ENCODE measurements around the gene ACIN1. TPM values are rescaled to one million over a fixed set of nuclear protein-coding genes. Genes with fewer than 3 reads are reported as not detected.
"Not testable (repeated sequence)": the region's sequence is repeated elsewhere in the genome, so short reads cannot be mapped to it uniquely, and the experiment has no call there.

Gene ACIN1
- polyA plus RNA-seq, 1 experiment: 123 TPM

DNA sequence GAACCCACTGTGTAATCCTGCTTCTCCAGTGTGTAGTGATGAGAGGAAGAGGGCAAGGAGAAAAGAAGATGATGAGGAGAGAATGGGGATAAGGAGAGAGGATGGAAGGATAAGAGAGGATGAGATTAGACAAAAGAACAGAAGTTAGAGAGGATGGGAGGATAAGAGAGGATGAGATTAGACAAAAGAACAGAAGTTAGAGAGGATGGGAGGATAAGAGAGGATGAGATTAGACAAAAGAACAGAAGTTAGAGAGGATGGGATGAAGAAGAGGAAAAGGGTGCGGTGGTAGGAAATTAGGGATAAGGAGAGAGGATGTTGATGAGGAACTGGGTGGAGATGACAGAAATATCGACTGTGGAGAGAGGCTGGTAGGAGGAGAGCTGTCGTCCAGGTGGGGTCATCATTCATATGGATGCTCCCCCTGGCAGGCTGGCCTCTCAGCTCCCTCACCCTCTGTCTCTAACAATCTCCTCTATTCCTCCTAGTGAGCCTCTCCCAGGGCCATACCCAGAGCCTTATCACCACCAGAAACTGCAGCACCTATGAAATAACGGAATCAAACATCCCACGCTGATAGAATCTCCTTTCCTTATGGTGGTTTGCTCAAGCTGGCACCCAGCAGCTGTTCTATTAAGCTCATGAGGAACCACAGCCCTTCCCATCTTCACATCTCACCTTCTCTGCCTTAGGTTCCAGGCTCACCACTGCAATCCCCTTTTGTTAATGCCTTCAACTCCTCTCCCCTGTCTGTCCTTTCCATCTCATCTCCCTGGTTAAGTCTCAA is 15.8 kb upstream of the ACIN1 start:
- Histone ChIP-seq H3K4me3 (ENCODE audit: low read depth, low read length) (no peak overlapping the region), H3K36me3 (ENCODE audit: control insufficient read depth, insufficient read depth, low read length) (no peaks in the 10 kb centered on the region), H3K27me3 (ENCODE audit: control insufficient read depth, insufficient read depth, low read length) (peaks cover 1% of the 10 kb centered on the region; the same call in 1 of the 2 replicates)
- TF ChIP-seq, protein P1, sequence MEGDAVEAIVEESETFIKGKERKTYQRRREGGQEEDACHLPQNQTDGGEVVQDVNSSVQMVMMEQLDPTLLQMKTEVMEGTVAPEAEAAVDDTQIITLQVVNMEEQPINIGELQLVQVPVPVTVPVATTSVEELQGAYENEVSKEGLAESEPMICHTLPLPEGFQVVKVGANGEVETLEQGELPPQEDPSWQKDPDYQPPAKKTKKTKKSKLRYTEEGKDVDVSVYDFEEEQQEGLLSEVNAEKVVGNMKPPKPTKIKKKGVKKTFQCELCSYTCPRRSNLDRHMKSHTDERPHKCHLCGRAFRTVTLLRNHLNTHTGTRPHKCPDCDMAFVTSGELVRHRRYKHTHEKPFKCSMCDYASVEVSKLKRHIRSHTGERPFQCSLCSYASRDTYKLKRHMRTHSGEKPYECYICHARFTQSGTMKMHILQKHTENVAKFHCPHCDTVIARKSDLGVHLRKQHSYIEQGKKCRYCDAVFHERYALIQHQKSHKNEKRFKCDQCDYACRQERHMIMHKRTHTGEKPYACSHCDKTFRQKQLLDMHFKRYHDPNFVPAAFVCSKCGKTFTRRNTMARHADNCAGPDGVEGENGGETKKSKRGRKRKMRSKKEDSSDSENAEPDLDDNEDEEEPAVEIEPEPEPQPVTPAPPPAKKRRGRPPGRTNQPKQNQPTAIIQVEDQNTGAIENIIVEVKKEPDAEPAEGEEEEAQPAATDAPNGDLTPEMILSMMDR (IDR thresholded peaks at IDR 0.05; ENCODE audit: insufficient read depth, low read depth, low read length): no peak
- no peak for DNase-seq (ENCODE audit: low read depth)
- ChIA-PET POLR2A (interaction anchor here (0.7 to 1.7 kb wide), 2 partner anchors 42 to 117 kb away, joined by 3 to 4 read pairs; no protein-coding TSS in a partner anchor), CTCF (interaction anchor here (0.5 to 24.8 kb wide), 15 partner anchors 10 to 168 kb away, joined by 3 to 815 read pairs (median 31); partner anchors contain the start of genes ACIN1, AJUBA, C14orf119 and CDH24)

DNA sequence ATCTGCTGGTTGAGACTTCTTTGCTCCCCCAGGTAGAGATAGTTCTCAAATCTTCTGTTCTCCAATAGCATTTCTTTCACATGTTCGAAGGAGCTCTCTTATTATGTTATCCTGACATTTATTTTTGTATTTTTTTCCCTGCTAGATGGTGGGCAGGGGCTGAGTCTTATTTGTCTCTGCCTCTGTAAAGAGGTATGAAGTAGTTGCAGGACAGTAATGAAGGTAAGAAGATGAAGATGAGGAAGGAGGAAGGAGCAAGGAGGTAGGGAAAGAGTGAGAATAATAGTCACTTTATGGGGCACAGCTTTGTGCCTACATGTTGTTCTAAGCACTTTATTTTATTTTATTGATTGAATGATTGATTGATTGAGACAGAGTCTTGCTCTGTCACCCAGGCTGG is 14.8 kb upstream of the ACIN1 start:
- H3K36me3 ChIP-seq (ENCODE audit: control insufficient read depth, insufficient read depth, low read length): no peaks in the 10 kb centered on the region
- ChIA-PET POLR2A (interaction anchor here (1.7 kb wide), 1 partner anchor 41 kb away, joined by 4 read pairs; no protein-coding TSS in a partner anchor), CTCF (interaction anchor here (0.6 to 24.8 kb wide), 17 partner anchors 10 to 180 kb away, joined by 3 to 815 read pairs (median 30); partner anchors contain the start of genes ACIN1, AJUBA, C14orf119 and CDH24)
- DNase-seq (ENCODE audit: low read depth): no peak
- H3K27me3 ChIP-seq (ENCODE audit: control insufficient read depth, insufficient read depth, low read length): peaks cover 1% of the 10 kb centered on the region; the same call in 1 of the 2 replicates
- no peak overlapping the region for H3K4me3 ChIP-seq (ENCODE audit: low read depth, low read length)
- TF ChIP-seq, protein P1 (IDR thresholded peaks at IDR 0.05; ENCODE audit: insufficient read depth, low read depth, low read length): no peak

DNA sequence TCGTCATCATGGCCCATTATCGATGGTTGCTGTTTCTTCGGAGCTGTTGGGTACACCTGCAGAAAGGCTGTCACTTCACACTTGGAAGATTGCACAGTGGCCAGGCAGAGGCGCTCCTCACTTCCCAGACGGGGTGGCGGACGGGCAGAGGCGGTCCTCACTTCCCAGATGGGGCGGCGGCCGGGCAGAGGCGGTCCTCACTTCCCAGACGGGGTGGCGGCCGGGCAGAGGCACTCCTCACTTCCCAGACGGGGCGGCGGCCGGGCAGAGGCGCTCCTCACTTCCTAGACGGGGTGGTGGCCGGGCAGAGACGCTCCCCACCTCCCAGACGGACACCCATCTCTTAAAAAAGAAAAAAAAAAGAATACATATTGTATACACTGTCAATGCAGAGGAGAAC is 13.2 kb upstream of the ACIN1 start:
- not testable (repeated sequence) for DNase-seq (ENCODE audit: low read depth); H3K4me3 ChIP-seq (ENCODE audit: low read depth, low read length); H3K36me3 ChIP-seq (ENCODE audit: control insufficient read depth, insufficient read depth, low read length); H3K27me3 ChIP-seq (ENCODE audit: control insufficient read depth, insufficient read depth, low read length)
- POLR2A ChIA-PET: interaction anchor here (0.7 kb wide), 1 partner anchor 39 kb away, joined by 3 read pairs; no protein-coding TSS in a partner anchor
- CTCF ChIA-PET: interaction anchor here (1.0 to 24.8 kb wide), 15 partner anchors 9 to 126 kb away, joined by 4 to 815 read pairs (median 31); partner anchors contain the start of genes ACIN1, AJUBA, C14orf119 and CDH24

DNA sequence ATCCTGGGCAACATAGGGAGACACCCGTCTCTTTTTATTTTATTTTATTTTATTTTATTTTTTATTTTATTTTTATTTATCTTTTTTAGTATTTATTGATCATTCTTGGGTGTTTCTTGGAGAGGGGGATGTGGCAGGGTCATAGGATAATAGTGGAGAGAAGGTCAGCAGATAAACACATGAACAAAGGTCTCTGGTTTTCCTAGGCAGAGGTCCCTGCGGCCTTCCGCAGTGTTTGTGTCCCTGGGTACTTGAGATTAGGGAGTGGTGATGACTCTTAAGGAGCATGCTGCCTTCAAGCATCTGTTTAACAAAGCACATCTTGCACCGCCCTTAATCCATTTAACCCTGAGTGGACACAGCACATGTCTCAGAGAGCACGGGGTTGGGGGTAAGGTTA is 12.7 kb upstream of the ACIN1 start:
- H3K4me3 ChIP-seq (ENCODE audit: low read depth, low read length); DNase-seq (ENCODE audit: low read depth); H3K27me3 ChIP-seq (ENCODE audit: control insufficient read depth, insufficient read depth, low read length); POLR2A ChIA-PET; H3K36me3 ChIP-seq (ENCODE audit: control insufficient read depth, insufficient read depth, low read length): not testable (repeated sequence)
- CTCF ChIA-PET: interaction anchor here (3.1 to 6.7 kb wide), 2 partner anchors 13 to 51 kb away, joined by 19 to 79 read pairs; partner anchors contain the start of genes ACIN1, C14orf119 and CDH24

DNA sequence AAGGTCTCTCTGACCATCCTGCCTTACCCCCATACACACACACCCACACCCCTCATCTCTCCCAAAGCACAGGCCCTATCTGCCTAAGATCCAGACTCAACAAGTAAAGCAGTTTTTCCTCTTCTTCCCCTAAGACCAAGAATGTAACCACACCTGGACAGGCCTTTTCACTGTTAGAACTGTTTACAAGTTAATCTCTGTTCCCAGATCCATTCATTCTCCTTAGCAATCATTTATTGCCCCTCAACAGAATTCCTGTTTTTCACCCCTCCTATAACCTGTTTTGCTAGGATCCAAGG is 11.8 kb upstream of the ACIN1 start:
- CTCF ChIA-PET: interaction anchor here (0.7 to 3.2 kb wide), 9 partner anchors 10 to 124 kb away, joined by 3 to 9 read pairs (median 3); partner anchors contain the start of genes ACIN1, AJUBA, C14orf119 and CDH24
- Histone ChIP-seq H3K4me3 (ENCODE audit: low read depth, low read length) (no peak overlapping the region), H3K36me3 (ENCODE audit: control insufficient read depth, insufficient read depth, low read length) (no peaks in the 10 kb centered on the region), H3K27me3 (ENCODE audit: control insufficient read depth, insufficient read depth, low read length) (peaks cover 1% of the 10 kb centered on the region; the same call in 1 of the 2 replicates)
- TF ChIP-seq, protein P1 (IDR thresholded peaks at IDR 0.05; ENCODE audit: insufficient read depth, low read depth, low read length): no peak
- DNase-seq (ENCODE audit: low read depth): no peak
- POLR2A ChIA-PET: interaction anchor here (1.0 kb wide), 1 partner anchor 12 kb away, joined by 4 read pairs; the partner anchor contains the start of genes ACIN1 and C14orf119

DNA sequence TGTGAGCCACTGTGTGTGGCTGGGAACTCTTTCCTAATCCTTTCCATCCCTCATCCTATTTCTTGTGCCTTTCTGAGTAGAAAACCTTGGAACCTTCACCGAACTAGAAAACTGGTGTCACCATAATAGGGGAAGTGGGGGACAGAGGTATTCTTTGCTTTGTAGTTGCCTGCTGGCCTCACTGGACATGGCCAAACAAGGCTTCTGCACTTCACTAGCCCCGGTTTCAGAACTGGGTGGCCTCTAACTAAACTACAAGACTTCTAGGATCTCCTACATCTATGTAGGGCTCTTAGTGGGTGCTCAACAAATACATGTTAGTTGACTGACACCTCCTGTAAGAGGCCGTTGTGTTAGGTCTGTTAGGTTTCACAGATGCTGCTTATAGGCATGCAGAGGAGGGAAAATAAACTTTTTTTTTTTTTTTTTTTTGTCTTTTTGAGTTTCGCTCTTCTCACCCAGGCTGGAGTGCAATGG is 10.4 kb upstream of the ACIN1 start:
- ChIA-PET CTCF (interaction anchor here (0.6 to 3.2 kb wide), 3 partner anchors 28 to 112 kb away, joined by 3 to 9 read pairs (median 3); no protein-coding TSS in a partner anchor), POLR2A (no interaction called here)
- H3K27me3 ChIP-seq (ENCODE audit: control insufficient read depth, insufficient read depth, low read length): peaks cover 1% of the 10 kb centered on the region; the same call in 1 of the 2 replicates
- no peak for DNase-seq (ENCODE audit: low read depth)
- no peak overlapping the region for H3K4me3 ChIP-seq (ENCODE audit: low read depth, low read length)
- TF ChIP-seq, protein P1 (IDR thresholded peaks at IDR 0.05; ENCODE audit: insufficient read depth, low read depth, low read length): no peak
- no peaks in the 10 kb centered on the region for H3K36me3 ChIP-seq (ENCODE audit: control insufficient read depth, insufficient read depth, low read length)

Data from BJ (cell line).